Natural killer cell (primary cell): Measurements from ENCODE around the gene ANKDD1A. TPM values are rescaled to one million over a fixed set of nuclear protein-coding genes. Genes with fewer than 3 reads are reported as not detected.

ENCODE experiments used
- ATAC-seq, 3 donors: fragments of 150-1000 bp in 2 of 3; fragments of 200-7000 bp in 1 of 3; cut with Tn5 transposase; 1 replicate in 1 of 3; 2 replicates in 2 of 3; pipeline ENCODE4 v1.10.0; 2021; ENCODE audit warnings: mild to moderate bottlenecking in 2 of 3, moderate library complexity in 2 of 3
- DNase-seq, 2 donors: peaks; one replicate each; pipeline versions ENCODE4 v3.0.0 to v3.0.0-alpha.2; 2013 to 2021; ENCODE audit warnings: mixed read lengths in 1 of 2
- H3K27ac ChIP-seq: one replicate; pipeline ENCODE4 v1.5.1; 2013; ENCODE audit warnings: mild to moderate bottlenecking, low read length
- H3K27me3 ChIP-seq: one replicate; pipeline ENCODE4 v1.6.1; 2013; ENCODE audit warnings: low read length; ENCODE audit not compliant: control insufficient read depth, insufficient read depth
- H3K36me3 ChIP-seq: one replicate; pipeline ENCODE4 v1.6.1; 2013; ENCODE audit warnings: low read length; ENCODE audit not compliant: control insufficient read depth, insufficient read depth
- H3K4me1 ChIP-seq: one replicate; pipeline ENCODE4 v1.6.1; 2013; ENCODE audit warnings: low read length; ENCODE audit not compliant: control insufficient read depth, insufficient read depth
- H3K4me3 ChIP-seq: one replicate; pipeline ENCODE4 v1.5.1; 2013; ENCODE audit warnings: low read length
- H3K9me3 ChIP-seq: one replicate; pipeline ENCODE4 v1.6.1; 2013; ENCODE audit warnings: low read length; ENCODE audit not compliant: control insufficient read depth, insufficient read depth
- H3K27ac Mint-ChIP-seq, 2 donors: one replicate each; pipeline ENCODE4 v1.8.0; 2022; ENCODE audit warnings: mild to moderate bottlenecking in 2 of 2, mixed read lengths in 2 of 2, moderate library complexity in 1 of 2
- H3K27me3 Mint-ChIP-seq, 2 donors: one replicate each; pipeline ENCODE4 v1.8.0; 2022; ENCODE audit warnings: low read depth in 2 of 2, mixed read lengths in 2 of 2
- H3K36me3 Mint-ChIP-seq: one replicate; pipeline ENCODE4 v1.8.0; 2022; ENCODE audit warnings: mixed read lengths
- H3K4me1 Mint-ChIP-seq, 2 donors: one replicate each; pipeline ENCODE4 v1.8.0; 2022; ENCODE audit warnings: mixed read lengths in 2 of 2
- H3K4me3 Mint-ChIP-seq: one replicate; pipeline ENCODE4 v1.8.0; 2022; ENCODE audit warnings: mild to moderate bottlenecking, moderate library complexity, mixed read lengths
- H3K9me3 Mint-ChIP-seq, 2 donors: one replicate each; pipeline ENCODE4 v1.8.0; 2022; ENCODE audit warnings: mixed read lengths in 2 of 2
- WGBS: methylation state at CpG from one replicate; pipeline ENCODE4 v1.1.7; 2013; ENCODE audit warnings: missing lambda C conversion rate; ENCODE audit not compliant: insufficient coverage; 5-methylcytosine and 5-hydroxymethylcytosine counted together
- intact Hi-C: fragments of 100-400 bp; cut with micrococcal nuclease; formaldehyde crosslinking; loops from one replicate; pipeline ENCODE4 v1.14.2; 2022
- total RNA-seq, 4 donors: library from RNA; stranded (reverse); fragments of 120-200 nt in 1 of 4; gene quantifications; one replicate each; pipeline versions ENCODE4 v1.2.3 to v1.2.4, GENCODE V29; 2013 to 2022
- TF ChIP-seq, protein P1 (sequence below): fragments of 200-600 bp; IDR thresholded peaks from one replicate; pipeline ENCODE4 v1.8.0; 2022; ENCODE audit warnings: antibody characterized with exemption

The ANKDD1A gene
- total RNA-seq, 3 donors from 2014 or later (not counting 1 experiment from before 2014, with no cell fraction given): 13.7 to 16.2 (median 13.9) TPM

- Histone ChIP-seq H3K27ac (no peak overlapping the region), H3K4me1 (peaks cover 36% of the 10 kb centered on the region), H3K9me3 (no peaks in the 10 kb centered on the region), H3K27me3 (no peaks in the 10 kb centered on the region), H3K36me3 (no peaks in the 10 kb centered on the region), H3K4me3 (no peak overlapping the region)
- Mint-ChIP-seq H3K27me3 (no peaks in the 10 kb centered on the region), H3K9me3 (no peaks in the 10 kb centered on the region), H3K4me3 (no peak overlapping the region), H3K4me1 (peaks cover 27 to 31% of the 10 kb centered on the region in 2 donors), H3K36me3 (no peaks in the 10 kb centered on the region), H3K27ac (peak overlapping the region; percentile 90 to 99)
- DNase-seq: no peak
- WGBS: 92% methylated on average over 2 of the region's 5 CpGs
- TF ChIP-seq, protein P1, sequence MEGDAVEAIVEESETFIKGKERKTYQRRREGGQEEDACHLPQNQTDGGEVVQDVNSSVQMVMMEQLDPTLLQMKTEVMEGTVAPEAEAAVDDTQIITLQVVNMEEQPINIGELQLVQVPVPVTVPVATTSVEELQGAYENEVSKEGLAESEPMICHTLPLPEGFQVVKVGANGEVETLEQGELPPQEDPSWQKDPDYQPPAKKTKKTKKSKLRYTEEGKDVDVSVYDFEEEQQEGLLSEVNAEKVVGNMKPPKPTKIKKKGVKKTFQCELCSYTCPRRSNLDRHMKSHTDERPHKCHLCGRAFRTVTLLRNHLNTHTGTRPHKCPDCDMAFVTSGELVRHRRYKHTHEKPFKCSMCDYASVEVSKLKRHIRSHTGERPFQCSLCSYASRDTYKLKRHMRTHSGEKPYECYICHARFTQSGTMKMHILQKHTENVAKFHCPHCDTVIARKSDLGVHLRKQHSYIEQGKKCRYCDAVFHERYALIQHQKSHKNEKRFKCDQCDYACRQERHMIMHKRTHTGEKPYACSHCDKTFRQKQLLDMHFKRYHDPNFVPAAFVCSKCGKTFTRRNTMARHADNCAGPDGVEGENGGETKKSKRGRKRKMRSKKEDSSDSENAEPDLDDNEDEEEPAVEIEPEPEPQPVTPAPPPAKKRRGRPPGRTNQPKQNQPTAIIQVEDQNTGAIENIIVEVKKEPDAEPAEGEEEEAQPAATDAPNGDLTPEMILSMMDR: no peak
- intact Hi-C loops: loop anchor here (5.0 kb wide), 1 partner anchor 722 kb away; the partner anchor contains the start of gene PPIB
- ATAC-seq: no peak
Measured at GRCh38 chr15:64884679-64885078, 27.0 kb upstream of the ANKDD1A start.

GRCh38 chr15:64888336-64888735 is 23.4 kb upstream of the ANKDD1A start:
- H3K27me3 ChIP-seq: no peaks in the 10 kb centered on the region
- 95% methylated on average over 6 of the region's 6 CpGs for WGBS
- TF ChIP-seq, protein P1: no peak
- ATAC-seq: no peak
- DNase-seq: no peak
- Mint-ChIP-seq H3K4me3 (no peak overlapping the region), H3K9me3 (no peaks in the 10 kb centered on the region), H3K4me1 (peaks cover 36 to 37% of the 10 kb centered on the region in 2 donors), H3K36me3 (no peaks in the 10 kb centered on the region), H3K27me3 (no peaks in the 10 kb centered on the region), H3K27ac (no peak overlapping the region)
- H3K27ac ChIP-seq: no peak overlapping the region
- intact Hi-C loops: no loop called here
- peaks cover 39% of the 10 kb centered on the region for H3K4me1 ChIP-seq
- H3K36me3 ChIP-seq: no peaks in the 10 kb centered on the region
- H3K4me3 ChIP-seq: no peak overlapping the region
- no peaks in the 10 kb centered on the region for H3K9me3 ChIP-seq

DNA sequence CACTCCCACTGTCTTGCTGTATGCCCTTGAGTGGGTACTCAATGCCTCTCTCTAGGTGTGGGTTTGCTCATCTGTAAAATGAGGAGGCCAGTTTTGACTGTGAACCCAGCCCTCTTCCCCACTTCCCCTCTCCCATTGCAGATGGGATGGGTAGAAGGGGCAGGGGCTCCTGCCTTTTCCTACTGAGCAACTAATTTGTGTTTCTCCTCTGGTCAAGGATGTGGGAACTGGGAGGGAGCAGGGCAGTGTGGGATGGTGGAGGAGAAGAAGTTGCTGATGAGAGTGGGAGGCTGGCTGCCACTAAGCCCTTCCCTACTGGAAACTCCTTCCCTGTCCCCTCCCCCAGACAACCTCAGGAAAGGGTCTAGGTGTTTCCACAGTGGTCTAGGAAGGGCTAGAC is 20.1 kb upstream of the ANKDD1A start:
- Histone ChIP-seq H3K27ac (peak overlapping the region; percentile 63), H3K27me3 (no peaks in the 10 kb centered on the region), H3K4me1 (peaks cover 60% of the 10 kb centered on the region), H3K36me3 (no peaks in the 10 kb centered on the region), H3K4me3 (no peak overlapping the region), H3K9me3 (no peaks in the 10 kb centered on the region)
- TF ChIP-seq, protein P1: no peak
- H3K4me3 Mint-ChIP-seq: peak overlapping the region; percentile 56
- H3K27ac Mint-ChIP-seq: peak overlapping the region; percentile 98 to 99
- no peaks in the 10 kb centered on the region for H3K9me3 Mint-ChIP-seq
- H3K4me1 Mint-ChIP-seq: peaks cover 56 to 58% of the 10 kb centered on the region in 2 donors
- ATAC-seq (no peak), DNase-seq (no peak)
- H3K36me3 Mint-ChIP-seq: no peaks in the 10 kb centered on the region
- H3K27me3 Mint-ChIP-seq: no peaks in the 10 kb centered on the region
- intact Hi-C loops: no loop called here

DNA sequence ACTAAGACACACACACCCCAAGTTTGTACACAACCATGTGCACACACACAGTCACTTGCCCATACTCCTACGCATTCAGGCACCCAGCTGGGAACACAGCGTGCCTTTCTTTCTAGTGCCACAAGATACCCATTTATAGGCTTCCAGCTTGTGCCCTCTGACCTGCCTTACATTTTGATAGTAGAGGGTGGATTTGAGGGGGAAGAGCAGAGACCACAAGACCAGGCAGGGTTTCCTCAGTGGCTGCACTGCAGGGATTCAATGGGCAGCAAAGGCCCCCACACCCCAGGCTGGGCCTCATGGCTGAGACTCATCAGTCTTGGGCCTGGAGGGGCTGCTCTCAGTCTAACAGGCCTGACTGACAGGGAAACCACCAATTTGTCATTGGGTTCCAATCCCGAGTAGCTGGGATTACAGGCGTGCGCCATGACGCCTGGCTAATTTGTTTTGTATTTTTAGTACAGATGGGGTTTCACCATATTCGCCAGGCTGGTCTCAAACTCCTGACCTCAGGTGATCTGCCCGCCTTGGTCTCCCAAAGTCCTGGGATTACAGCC is 18.8 kb upstream of the ANKDD1A start:
- WGBS: 44% methylated on average over 8 of the region's 8 CpGs
- DNase-seq: peak; percentile 45 to 57
- H3K4me1 ChIP-seq: peaks cover 73% of the 10 kb centered on the region
- H3K27ac ChIP-seq: peak overlapping the region; percentile 90
- peak overlapping the region; percentile 98 to 99 for H3K27ac Mint-ChIP-seq
- no peaks in the 10 kb centered on the region for H3K9me3 Mint-ChIP-seq
- peak overlapping the region; percentile 84 for H3K4me3 Mint-ChIP-seq
- peak in 1 of 3 donors; percentile 10 for ATAC-seq
- no peaks in the 10 kb centered on the region for H3K27me3 ChIP-seq
- peaks cover 62 to 68% of the 10 kb centered on the region in 2 donors for H3K4me1 Mint-ChIP-seq
- no peaks in the 10 kb centered on the region for H3K27me3 Mint-ChIP-seq
- H3K36me3 ChIP-seq: no peaks in the 10 kb centered on the region
- intact Hi-C loops: loop anchor here (1.0 kb wide), 1 partner anchor 10 kb away; no protein-coding TSS in a partner anchor
- H3K4me3 ChIP-seq: peak overlapping the region; percentile 5
- H3K9me3 ChIP-seq: no peaks in the 10 kb centered on the region
- H3K36me3 Mint-ChIP-seq: no peaks in the 10 kb centered on the region
- TF ChIP-seq, protein P1: no peak
